Frontal cortex (tissue), 4 donors: ENCODE results near the gene HTD2. TPM values are rescaled to one million over a fixed set of nuclear protein-coding genes. Genes with fewer than 3 reads are reported as not detected.

Experiments
- DNase-seq, 2 donors: peaks; one replicate each; pipeline ENCODE4 v3.0.0; 2012; ENCODE audit warnings: low spot score in 2 of 2
- FAIRE-seq: peaks from 2 replicates; lab custom pipeline; 2012; peaks lifted over from hg19 to GRCh38; lab: Jason Lieb, UNC
- small RNA-seq: library from RNA; depleted of rRNA; stranded (forward); fragments of <200 nt; gene quantifications from one replicate; pipeline ENCODE3, GENCODE V24; 2014
- total RNA-seq: library from RNA; depleted of rRNA; stranded (reverse); fragments of >200 nt; gene quantifications from one replicate; pipeline ENCODE4 v1.2.3, GENCODE V29; 2014
- donor health status: control.
- donor health status: control.
- donor health status: control.

Gene HTD2
- total RNA-seq, 1 donor from 2014 or later: 6.5 TPM

GRCh38 chr3:58351920-58352319 lies 45.6 kb downstream of the HTD2 start:
- no peak for FAIRE-seq
- no peak for DNase-seq

DNA sequence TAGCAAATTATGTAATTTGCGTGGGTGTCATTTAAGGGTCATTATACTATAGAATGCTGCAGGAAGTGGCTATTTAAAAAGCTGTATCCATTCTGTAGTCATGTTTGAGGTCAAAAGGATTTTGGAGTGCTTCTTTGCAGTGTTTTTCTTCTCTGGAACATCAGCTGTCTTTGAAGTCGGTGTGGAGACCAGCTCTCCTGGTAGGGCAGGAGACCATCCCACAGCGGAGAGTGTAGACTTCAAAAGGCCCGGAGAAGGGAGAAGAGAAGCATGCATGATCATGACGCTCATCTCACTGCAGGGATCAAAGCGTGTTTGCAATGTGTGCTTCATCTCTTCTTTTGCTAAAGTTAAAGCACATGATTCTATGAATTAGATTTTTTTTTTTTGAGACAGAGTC lies 46.3 kb downstream of the HTD2 start:
- FAIRE-seq (no peak), DNase-seq (no peak)

GRCh38 chr3:58353722-58354553 lies 47.6 kb downstream of the HTD2 start:
- DNase-seq (no peak), FAIRE-seq (no peak)

GRCh38 chr3:58355179-58355578 lies 48.9 kb downstream of the HTD2 start:
- no peak for DNase-seq
- FAIRE-seq: no peak

GRCh38 chr3:58356054-58356453 lies 49.7 kb downstream of the HTD2 start:
- DNase-seq (no peak), FAIRE-seq (no peak)

- FAIRE-seq (no peak), DNase-seq (no peak)
Measured at GRCh38 chr3:58357402-58357801, 51.1 kb downstream of the HTD2 start.

DNA sequence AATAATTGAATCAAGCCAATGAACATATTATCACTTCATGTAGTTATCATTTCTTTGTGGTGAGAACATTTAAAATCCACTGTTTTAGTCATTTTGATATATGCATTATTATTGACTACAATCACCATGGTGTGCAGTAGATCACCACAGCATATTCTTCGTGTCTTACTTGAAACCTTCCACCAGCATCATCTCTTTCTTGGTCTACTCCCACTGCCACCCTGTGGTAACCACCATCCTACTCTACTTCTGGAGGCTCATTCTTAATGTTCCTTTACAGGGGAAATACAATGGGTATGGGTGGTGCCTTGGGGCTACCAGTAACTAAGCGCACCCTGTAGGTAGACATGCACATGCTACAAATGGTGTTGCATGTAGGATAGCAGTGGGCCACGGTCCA lies 51.8 kb downstream of the HTD2 start:
- DNase-seq: no peak
- FAIRE-seq: no peak

DNA sequence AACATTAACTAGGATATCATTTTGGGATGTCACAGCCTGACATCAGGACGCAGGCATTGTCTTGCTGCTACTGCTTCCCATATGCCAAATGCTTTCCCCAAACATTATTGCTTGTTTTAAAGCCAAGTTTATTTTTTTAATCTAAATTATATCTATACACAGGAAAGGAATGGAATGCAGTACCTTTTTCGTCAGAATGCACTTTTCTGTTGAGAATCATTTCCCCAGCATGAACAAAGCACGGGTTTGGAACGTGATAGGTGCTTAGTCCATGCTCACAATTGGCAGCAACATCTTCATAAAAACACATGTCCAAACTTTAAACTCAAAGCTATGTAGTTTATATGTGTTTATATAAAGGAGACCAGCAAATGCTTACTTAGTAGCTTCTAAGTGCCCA lies 52.5 kb downstream of the HTD2 start:
- FAIRE-seq (no peak), DNase-seq (no peak)

DNA sequence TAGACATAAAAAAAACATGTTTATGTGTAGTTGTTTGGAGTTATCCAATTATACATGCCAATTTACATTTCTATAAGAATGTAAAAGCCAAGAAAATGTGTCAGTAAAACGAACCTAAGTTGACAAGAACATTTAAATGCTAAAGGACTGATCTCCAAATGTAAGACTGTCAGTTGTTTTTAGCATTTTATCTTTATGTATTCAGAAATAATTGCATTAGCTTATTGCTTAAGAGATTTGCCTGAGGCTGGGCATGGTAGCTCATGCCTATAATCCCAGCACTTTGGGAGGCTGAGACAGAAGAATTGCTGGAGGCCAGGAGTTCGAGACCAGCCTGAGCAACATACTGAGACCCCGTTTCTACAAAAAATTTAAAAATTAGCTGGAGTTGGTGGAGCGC lies 53.3 kb downstream of the HTD2 start:
- DNase-seq (no peak), FAIRE-seq (no peak)

- DNase-seq (no peak), FAIRE-seq (no peak)
Measured at GRCh38 chr3:58361866-58362265, 55.5 kb downstream of the HTD2 start.

DNA sequence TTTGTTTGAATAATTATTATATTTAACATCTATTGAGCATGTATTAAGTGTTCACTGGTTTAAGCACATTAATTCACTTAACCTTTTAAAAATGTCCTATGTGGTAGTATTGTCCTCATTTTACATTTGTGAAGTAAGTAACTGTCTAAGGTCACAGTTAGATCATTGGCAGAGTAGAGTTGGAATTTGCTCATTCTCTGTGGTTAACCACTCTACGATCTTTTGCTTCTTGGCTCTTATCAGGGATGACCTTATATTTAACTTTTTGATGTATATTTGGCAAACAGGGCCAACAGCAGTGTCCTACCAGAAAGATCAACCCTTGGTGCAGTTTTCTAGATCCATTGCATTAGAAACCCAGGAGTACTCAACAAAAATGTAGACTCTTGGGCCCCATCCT lies 60.4 kb downstream of the HTD2 start:
- FAIRE-seq (no peak), DNase-seq (no peak)

DNA sequence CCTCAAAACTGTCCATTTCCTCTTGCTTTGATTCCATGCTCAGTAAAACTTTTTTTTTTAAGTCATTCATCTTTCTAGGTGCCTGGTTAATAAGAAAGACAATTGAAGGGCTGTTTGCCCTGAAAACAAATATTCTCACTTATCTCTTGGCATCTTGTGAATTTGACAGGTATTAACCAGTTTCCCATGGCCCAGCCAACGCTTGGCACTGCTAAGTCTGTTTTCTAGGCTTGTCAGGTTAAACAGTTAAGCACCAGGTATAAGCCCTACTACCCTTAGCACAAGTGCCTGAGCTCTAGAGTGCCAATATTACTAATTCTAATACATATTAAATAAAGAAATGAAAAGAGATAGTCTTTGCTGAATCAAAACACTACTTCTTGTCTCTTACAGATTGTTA lies 62.7 kb downstream of the HTD2 start:
- DNase-seq (no peak), FAIRE-seq (no peak)

Small RNA genes within 50 kb of the gene (small RNA-seq; reads per million reads assigned to genes)
- gene AC098479.1: not detected

Other genes with a start within 250 kb of the HTD2 start
- 0.41 TPM for gene DNASE1L3, start 95.5 kb upstream of the HTD2 start, total RNA-seq
- 22.4 TPM for gene ABHD6, start 68.7 kb upstream of the HTD2 start, total RNA-seq
- 18.8 TPM for gene RPP14, start 275 bp upstream of the HTD2 start, total RNA-seq
- 22.0 TPM for gene PXK, start 26.4 kb downstream of the HTD2 start, total RNA-seq
- gene PDHB, start 127.3 kb downstream of the HTD2 start, total RNA-seq: 56.3 TPM
- 24.5 TPM for gene KCTD6, start 185.6 kb downstream of the HTD2 start, total RNA-seq
- 1.6 TPM for gene ACOX2, start 230.7 kb downstream of the HTD2 start, total RNA-seq